ENCODE measurements around the gene SLC35F2. TPM values are rescaled to one million over a fixed set of nuclear protein-coding genes. Genes with fewer than 3 reads are reported as not detected.
A peak's percentile ranks its signal among the peaks of the same experiment; 100 is the strongest.
"Not testable (repeated sequence)": the region's sequence is repeated elsewhere in the genome, so short reads cannot be mapped to it uniquely, and the experiment has no call there.

The SLC35F2 gene
- total RNA-seq, 1 donor from 2014 or later, result 4.2 TPM

DNA sequence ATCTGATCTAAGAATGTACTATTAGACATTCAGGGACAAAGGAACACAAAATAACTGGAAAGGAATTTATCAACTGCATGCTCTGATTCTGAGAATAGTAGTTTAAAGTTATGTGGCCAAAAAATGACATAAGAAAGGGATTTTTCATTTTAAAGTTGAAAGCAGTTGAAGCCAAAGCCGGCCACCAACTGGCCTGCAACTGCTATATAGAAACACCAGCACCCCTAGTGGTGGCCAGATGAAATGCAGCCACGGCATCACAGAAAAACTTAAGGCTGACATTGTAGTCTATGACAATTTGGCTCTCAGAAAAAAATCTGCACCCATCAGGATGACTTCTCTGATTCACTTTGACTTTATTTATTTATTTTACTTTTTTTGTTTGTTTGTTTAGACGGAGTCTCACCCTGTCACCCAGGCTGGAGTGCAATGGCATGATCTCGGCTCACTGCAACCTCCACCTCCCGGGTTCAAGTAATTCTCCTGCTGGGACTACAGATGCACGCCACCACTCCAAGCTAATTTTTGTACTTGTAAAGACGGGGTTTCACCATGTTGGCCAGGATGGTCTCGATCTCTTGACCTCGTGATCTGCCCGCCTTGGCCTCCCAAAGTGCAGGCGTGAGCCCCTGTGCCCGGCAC, 59.2 kb downstream of the SLC35F2 start:
- intact Hi-C loops (cut with DNase I), result no loop called here
- ATAC-seq, result peak; percentile 61
- DNase-seq (ENCODE audit: low spot score), result peak; percentile 81

DNA sequence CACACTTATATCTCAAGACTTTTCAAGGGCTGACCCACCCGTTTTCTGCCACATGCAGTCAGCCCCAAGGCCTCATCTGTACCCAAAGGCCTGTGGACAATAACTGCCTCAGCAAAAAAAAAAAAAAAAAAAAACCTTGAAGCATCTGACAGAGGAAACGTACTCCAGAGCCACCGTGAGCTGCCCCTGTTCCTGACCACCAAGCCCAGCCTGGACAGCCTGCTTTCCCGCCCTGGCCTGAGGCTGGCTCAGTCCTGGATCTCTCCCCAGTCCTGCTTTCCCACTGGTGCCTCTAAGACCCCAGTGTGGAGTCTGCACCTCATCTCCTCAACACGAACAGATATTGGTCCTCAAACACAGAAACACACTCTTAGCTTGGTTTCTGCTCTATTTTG, 66.5 kb downstream of the SLC35F2 start:
- peak; percentile 36 for ATAC-seq
- no peak for DNase-seq (ENCODE audit: low spot score)
- intact Hi-C loops (cut with DNase I), result no loop called here

DNA sequence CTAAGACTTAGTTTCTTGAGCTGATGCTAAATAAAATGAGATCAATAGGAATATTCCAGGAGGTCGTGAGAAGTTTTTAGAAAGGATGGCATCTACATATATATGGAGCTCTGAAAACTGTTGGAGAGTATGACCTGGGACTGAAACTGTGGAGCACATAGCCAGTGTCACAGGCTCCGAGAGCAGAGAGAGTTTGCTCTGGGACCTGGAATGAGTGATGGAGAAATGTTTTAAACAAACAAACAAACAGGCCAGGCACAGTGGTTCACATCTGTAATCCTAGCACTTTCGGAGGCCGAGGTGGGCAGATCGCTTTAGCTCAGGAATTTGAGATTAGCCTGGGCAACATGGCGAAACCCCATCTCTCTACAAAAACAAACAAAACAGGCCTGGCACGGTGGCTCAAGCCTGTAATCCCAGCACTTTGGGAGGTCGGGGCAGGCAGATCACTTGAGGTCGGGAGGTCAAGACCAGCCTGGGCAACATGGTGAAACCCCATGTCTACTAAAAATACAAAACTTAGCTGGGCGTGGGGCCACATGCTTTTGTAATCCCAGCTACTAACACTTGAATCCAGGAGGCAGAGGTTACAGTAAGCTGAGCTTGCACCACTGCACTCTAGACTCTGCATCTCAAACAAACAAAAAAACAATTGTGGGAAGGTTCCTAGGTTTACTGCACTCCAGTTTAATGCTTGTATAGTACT, 67.1 kb downstream of the SLC35F2 start:
- intact Hi-C loops (cut with DNase I), result no loop called here
- ATAC-seq (peak; percentile 72), DNase-seq (ENCODE audit: low spot score) (no peak)

DNA sequence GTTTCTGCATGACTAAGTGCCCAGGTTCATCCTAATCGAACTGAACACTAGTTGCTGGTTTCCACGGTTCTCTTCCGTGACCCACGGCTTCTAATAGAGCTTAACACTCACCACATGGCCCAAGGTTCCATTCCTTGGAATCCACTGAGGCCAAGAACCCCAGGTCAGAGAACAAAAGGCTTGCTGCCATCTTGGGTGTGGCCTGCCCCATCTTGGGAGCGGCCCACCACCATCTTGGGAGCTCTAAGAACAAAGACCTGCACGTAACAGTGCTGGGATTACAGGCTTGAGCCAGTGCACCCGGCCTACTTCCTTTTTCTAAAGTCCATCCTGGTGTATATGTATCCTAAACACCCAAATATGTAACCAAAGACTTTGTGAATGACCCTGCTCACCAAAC, 68.8 kb downstream of the SLC35F2 start:
- intact Hi-C loops (cut with DNase I), result no loop called here
- ATAC-seq (no peak), DNase-seq (ENCODE audit: low spot score) (no peak)

DNA sequence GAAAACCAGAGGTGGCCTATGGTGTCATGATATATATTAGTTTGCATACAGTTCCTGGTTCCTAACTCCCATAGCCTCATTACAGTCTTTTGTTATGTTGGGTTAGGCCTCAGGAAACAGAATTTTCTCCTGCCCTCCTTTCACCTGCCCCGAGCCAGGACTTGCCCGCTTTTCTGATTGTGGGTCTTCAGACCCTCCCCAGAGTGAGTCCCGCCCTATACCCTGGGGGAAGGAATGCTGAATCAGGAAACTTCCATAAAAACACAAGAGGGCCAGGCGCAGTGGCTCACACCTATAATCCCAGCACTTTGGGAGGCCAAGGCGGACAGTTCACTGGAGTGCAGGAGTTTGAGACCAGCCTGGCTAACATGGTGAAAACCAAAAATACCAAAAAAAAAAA, 70.9 kb downstream of the SLC35F2 start:
- ATAC-seq, result no peak
- no peak for DNase-seq (ENCODE audit: low spot score)
- intact Hi-C loops (cut with DNase I), result no loop called here

DNA sequence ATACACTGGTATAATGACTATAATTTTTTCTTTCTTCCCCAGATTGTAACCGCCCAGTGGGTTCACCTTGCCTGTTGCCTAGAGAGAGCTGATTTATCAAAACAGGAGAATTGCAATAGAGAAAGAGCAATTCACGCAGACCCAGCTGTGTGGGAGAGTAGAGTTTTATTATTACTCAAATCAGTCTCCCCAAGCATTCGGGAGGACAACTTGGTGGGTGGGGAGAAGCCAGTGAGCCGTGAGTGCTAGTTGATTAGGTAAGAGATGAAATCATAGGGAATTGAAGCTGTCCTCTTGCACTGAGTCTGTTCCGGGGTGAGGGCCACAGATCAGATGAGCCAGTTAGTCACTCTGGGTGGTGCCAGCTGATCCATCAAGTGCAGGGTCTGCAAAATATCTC, 73.2 kb downstream of the SLC35F2 start:
- intact Hi-C loops (cut with DNase I), result no loop called here
- no peak for DNase-seq (ENCODE audit: low spot score)
- no peak for ATAC-seq

DNA sequence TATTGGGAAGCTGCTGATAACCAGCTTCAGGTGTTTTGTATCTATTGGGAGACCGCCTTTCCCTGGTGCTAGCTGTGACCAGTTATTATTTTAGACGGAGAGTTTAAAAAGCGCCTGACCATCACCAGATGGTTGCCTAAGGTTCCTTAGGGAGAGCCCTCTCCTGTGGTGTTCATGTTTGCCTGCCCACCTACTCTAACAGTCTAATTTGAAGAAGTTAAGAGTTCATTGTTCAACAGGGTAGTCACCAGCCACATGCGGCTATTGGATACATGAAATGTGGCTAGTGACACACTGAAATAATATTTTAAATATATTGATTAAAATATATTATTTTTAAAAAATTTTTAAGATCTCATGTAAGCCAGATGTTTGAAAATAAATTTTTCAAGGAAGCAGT, 75.5 kb downstream of the SLC35F2 start:
- ATAC-seq (no peak), DNase-seq (ENCODE audit: low spot score) (no peak)
- intact Hi-C loops (cut with DNase I), result no loop called here

DNA sequence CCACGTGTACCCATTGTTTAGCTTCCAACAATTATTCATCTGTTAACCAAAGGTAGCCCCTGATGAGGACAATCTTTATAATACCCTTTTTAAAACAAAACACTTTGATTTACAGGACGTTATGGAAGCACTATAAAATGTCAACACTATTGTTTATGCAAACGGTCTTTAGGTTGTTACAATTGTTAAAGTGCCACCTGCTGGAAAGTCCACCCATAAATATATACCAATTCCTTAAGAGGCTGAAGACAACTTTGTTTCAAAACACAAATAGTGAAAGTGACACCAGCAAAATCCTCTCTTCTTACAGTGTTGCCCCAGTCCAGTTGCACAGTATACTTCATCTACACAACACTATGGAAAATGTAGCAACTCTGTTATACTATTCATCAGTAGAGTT, 77.8 kb downstream of the SLC35F2 start:
- DNase-seq (ENCODE audit: low spot score) (no peak), ATAC-seq (no peak)
- intact Hi-C loops (cut with DNase I), result no loop called here

DNA sequence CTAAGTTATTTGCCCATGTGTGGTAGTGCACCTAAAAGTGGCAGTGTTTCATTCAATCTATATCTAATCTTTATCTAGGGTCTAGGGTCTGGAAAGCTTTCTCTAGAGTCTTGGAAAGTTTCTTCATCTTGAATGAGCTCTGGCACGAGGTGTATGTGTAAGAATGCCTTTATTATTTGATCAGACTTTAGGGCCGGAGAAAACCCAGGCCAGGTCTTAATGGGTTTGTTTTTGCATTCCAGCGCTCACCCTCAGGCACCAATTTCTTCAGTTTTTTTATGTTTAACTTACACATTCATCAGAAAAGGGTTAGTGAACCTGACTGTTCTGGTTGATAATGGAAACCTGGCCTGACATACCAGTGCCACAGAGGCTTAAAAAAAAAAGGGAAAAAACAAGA, 78.5 kb downstream of the SLC35F2 start:
- no peak for DNase-seq (ENCODE audit: low spot score)
- intact Hi-C loops (cut with DNase I), result no loop called here

DNA sequence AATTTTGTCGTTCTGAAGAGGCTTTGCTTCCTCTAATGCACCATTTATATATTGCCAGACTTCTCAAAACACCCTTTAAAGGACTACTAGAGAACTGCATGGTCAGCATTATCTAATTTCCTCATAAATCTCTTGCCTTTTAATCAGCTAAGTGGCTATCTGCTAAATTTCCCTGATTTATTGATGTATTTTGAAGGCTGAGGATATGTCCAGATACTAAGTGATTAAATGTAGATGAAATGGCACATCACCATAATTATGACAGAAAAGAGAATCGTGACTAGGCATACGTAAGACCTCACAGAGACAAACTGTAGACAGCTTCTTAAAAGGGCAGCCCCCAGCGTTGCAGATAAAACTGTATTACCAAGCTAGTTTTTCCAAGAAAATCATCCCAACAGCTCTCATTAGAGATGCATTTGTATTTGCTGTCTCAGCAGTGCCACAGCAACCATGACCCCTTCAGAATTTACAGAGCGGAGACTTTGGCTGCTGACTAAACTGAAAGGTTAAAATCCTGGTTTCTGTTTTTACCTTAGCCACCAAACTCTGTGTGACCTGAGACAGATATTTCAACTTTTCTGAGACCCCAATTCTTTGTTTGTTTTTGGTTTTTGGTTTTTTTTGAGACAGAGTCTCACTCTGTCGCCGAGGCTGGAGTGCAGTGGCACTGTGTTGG, 79.6 kb downstream of the SLC35F2 start:
- DNase-seq (ENCODE audit: low spot score), result no peak
- ATAC-seq, result no peak
- intact Hi-C loops (cut with DNase I), result no loop called here

More for the DNA sequence above, 78.5 kb downstream of the SLC35F2 start:
- no peak for ATAC-seq

DNA sequence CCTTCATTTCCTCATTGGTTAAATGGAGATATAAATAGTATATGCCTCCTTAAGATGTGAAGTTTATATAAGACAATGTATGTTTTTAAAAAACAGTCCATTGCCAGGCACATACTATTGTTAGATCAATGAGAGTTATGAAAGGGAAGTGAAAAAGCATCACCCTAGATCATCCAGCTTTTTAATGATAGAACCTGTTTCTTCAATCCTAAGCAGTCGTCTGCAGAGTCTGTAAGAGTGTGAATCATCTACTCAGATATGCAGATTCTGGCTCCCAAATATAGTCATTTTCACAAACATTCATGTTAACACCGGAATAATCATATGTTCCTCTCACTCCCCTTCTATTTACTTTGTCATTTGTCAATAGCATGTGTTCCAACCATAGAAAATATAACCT, 81.5 kb downstream of the SLC35F2 start:
- DNase-seq (ENCODE audit: low spot score) (no peak), ATAC-seq (no peak)
- intact Hi-C loops (cut with DNase I), result no loop called here

DNA sequence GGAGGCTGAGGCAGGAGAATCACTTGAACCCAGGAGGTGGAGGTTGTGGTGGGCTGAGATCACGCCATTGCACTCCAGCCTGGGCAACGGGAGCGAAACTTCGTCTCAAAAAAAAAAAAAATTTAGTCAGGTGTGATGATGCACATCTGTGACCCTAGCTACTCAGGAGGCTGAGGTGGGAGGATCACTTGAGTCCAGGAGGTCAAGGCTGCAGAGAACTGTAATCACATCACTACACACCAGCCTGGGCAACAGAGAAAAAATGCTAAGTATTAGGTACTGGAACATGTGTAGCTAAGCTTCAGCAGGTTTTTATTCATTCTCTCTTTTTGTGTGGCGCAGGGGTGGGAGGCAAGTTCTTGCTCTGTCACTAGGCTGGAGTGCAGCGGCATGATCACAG, 82.5 kb downstream of the SLC35F2 start:
- intact Hi-C loops (cut with DNase I), result no loop called here
- DNase-seq (ENCODE audit: low spot score) (no peak), ATAC-seq (no peak)

DNA sequence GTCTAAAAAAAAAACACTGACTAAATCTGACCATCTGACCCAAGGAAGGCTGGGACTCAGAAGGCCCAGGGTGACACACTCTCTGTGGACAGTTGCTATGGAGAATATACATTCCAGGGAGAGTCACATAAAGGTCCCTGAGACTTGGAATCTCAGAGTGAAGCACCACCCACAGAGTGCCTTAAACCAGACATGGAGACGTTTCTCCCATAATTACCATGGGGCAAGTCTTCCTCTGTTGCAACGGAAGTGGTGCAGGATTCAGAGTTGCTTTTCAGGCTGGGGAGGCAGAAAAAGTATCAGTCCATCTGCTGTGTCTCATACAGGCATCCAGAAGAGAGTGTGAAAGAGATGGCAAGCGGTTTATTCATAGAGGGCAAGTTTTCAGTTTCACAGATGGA, 88.0 kb downstream of the SLC35F2 start:
- intact Hi-C loops (cut with DNase I), result no loop called here
- no peak for DNase-seq (ENCODE audit: low spot score)
- no peak for ATAC-seq

DNA sequence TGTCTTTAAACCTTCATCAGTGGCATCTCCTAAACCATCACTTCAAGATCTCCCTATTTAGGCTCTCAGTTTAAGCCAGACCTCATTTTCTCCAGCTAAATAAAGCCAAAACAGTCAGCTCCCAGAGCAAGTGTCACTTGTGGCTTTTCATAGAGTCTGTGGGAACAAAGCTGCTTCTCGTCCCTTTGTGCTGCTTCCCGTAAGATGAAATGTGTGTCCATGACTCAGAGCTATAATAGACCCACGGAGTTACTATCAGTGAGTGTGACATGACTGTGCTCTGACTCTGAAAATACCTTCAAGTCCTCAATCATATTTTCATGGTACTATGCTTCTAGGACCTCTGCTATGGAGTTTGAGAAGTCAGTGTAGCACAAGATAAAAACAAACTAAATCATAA, 89.4 kb downstream of the SLC35F2 start:
- ATAC-seq, result no peak
- DNase-seq (ENCODE audit: low spot score), result no peak
- intact Hi-C loops (cut with DNase I), result no loop called here

DNA sequence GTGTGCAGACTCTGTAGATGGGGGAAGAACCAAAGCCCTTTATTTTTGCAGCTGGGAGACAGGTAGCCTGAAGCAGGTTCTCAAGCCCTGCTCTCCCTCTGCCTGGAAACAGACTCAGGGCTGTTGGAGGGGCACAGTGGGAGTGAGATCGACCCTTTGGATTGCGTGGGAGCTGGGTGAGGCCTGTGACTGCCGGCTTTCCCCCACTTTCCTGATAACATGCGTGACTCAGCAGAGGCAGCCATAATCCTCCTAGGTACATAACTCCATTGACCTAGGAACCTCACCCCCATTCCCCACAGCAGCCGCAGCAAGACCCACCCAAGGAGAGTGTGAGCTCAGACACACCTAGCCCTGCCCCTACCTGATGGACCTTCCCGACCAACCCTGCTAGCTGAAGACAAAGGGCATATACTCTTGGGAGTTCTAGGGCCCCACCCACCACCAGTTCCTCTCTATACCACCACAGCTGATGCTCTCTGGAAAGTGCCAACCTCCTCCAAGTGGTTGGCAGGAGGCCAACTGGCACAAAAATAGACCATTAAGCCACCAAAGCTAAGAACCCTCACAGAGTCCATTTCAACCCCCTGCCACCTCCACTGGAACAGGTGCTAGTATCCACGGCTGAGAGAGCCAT, 99.8 kb downstream of the SLC35F2 start:
- DNase-seq (ENCODE audit: low spot score); ATAC-seq: not testable (repeated sequence)
- intact Hi-C loops (cut with DNase I), result loop anchor here (1.0 kb wide), 1 partner anchor 20 kb away; no protein-coding TSS in a partner anchor

DNA sequence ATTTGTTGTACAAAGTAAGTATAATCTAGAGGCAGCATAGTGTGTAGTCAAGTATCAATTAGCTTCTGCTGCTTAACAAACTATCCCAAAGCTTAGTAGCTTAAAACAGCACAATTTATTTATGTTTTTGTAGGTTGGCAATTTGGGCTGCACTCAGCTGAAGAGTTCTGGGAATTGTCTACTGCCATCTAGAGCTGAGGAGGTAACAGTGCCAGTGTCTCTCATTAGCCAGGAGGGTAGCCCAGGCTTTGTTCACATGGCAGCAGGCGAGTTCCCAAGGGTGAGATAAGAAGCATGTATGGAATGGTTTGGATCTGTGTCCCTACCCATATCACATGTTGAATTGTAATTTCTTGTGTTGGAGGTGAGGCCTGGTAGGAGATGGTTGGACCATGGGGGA, 100.9 kb downstream of the SLC35F2 start:
- no peak for ATAC-seq
- intact Hi-C loops (cut with DNase I), result loop anchor here (1.0 kb wide), 1 partner anchor 18 kb away; no protein-coding TSS in a partner anchor

DNA sequence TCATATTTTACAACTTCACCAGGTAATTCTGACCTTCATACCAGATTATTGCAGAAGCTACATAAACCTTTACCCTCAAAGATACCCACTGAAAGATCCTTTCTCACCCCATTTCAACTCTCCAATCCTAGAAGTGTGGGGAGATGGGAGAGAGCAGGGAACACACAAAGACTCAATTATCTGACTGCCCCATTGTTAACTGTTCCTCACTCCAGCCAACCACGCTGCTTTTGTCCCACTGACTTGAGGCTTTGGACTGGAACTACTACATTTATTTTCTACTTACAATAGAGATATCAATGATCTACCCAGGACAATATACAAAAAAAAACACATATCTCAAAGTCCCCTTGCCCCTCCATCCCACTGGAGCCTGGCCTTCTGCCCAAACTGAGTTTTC, 102.0 kb downstream of the SLC35F2 start:
- ATAC-seq (no peak), DNase-seq (ENCODE audit: low spot score) (no peak)
- intact Hi-C loops (cut with DNase I), result no loop called here

More for the DNA sequence above, 100.9 kb downstream of the SLC35F2 start:
- no peak for DNase-seq (ENCODE audit: low spot score)

DNA sequence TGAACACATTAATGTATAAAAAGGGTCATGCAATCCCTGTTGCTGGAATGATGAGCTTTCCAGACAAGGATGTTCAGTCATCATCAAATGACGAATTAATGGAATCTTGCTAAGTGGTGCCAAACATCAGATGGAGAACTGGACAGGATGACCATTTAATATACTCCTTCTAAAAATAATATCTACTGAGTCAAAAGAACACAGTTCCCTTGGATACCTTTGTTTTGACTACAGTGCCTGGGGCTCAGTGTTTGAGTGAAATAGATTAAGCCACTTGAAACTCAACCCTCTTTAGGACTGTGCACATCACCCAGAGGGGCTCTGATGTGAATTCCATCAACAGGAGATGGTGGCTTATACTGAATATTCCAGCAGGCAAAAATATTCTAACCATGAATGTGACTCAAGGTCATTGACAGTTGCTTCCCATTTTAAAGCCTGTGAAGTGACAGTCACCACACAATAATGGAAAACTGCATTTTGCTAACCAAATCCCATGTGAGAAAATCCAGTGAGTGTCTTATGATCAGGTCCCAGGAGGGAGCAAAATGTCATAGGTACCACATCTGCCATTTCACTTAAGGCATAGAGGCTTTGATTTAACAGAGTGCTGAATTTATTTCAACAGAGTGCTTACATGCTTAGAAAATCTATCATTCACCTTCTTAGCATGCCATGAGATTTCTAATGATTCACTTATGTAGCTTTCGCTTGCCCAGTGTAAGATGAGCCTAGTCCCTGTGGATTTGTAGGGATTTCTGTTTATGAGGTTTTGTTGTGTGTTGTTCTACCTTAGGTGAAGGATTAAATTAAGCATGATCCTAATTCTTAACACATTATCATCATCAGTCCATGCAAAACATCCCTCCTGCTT, 105.4 kb downstream of the SLC35F2 start:
- ATAC-seq, result no peak
- intact Hi-C loops (cut with DNase I), result no loop called here
- DNase-seq (ENCODE audit: low spot score), result no peak

DNA sequence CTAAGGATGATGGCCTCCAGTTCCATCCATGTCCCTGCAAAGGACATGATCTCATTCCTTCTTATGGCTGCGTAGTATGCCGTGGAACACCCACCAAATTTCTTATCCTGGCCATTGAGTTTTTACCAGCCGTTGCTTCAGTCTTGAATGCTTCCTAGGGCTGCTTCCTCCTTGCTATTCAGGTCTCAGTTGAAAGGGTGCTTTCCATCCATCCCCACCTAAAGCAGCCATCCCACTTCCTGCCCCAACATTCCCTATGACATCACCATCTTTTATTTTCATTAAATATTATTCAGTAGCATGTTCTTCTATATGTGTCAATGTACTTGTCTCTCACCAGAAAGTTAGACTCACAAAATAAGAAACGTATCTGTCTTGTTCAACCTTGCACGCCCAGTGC, 106.1 kb downstream of the SLC35F2 start:
- DNase-seq (ENCODE audit: low spot score), result no peak
- no peak for ATAC-seq
- intact Hi-C loops (cut with DNase I), result no loop called here

All from sciatic nerve (tissue), 2 donors.